HEK293 (cell line): ENCODE measurements around the gene BCR.

Source experiments
- CTCF ChIA-PET: fragments of 350-600 bp; formaldehyde crosslinking; extraction: SDS; loops from one replicate; lab custom pipeline; 2021; ENCODE audit warnings: antibody characterized with exemption; lab: Yijun Ruan, JAX
- POLR2A ChIA-PET: fragments of 300-600 bp; formaldehyde crosslinking; extraction: SDS; loops from one replicate; lab custom pipeline; 2020; ENCODE audit warnings: antibody characterized with exemption, inconsistent platforms; lab: Yijun Ruan, JAX
- H3K27ac ChIP-seq: fragments of 200-500 bp; sonication (Bioruptor generic); 2 replicates; pipeline ENCODE4 v1.5.1; 2014; ENCODE audit warnings: low read depth, low read length, control low read depth, inconsistent platforms; ENCODE audit errors: extremely low read depth
- H3K36me3 ChIP-seq, 2 experiments: fragments of 200-500 bp in 1 of 2; sonication (Bioruptor generic) in 1 of 2; 1 replicate in 1 of 2; 2 replicates in 1 of 2; pipeline ENCODE4 v1.5.1; 2014 to 2017; ENCODE audit warnings: inconsistent platforms in 2 of 2, low read length in 2 of 2; ENCODE audit not compliant: control insufficient read depth in 2 of 2, insufficient read depth in 1 of 2
- H3K4me1 ChIP-seq: fragments of 200-500 bp; sonication (Bioruptor generic); 2 replicates; pipeline ENCODE4 v1.5.1; 2014; ENCODE audit warnings: mild to moderate bottlenecking, low read length, inconsistent platforms; ENCODE audit not compliant: control insufficient read depth, insufficient read depth
- H3K4me3 ChIP-seq: 2 replicates; pipeline ENCODE4 v1.5.1; 2011; ENCODE audit warnings: low read depth, mild to moderate bottlenecking, control low read depth, low read length, moderate library complexity
- H3K9me3 ChIP-seq: fragments of 200-500 bp; sonication (Bioruptor generic); 2 replicates; pipeline ENCODE4 v1.5.1; 2014; ENCODE audit warnings: low read depth, low read length, inconsistent platforms; ENCODE audit not compliant: control insufficient read depth, insufficient read depth
- GLIS1 ChIP-seq: fragments of 450-650 bp; formaldehyde crosslinking; IDR thresholded peaks from 2 replicates; pipeline ENCODE4 v1.5.1; 2016; ENCODE audit warnings: missing biosample characterization, missing genetic modification characterization
- KLF7 ChIP-seq: fragments of 450-650 bp; formaldehyde crosslinking; IDR thresholded peaks from 2 replicates; pipeline ENCODE4 v1.5.1; 2016; ENCODE audit warnings: missing biosample characterization, missing genetic modification characterization, borderline replicate concordance
- PATZ1 ChIP-seq: fragments of 450-650 bp; formaldehyde crosslinking; IDR thresholded peaks from 2 replicates; pipeline ENCODE4 v1.5.1; 2016; ENCODE audit warnings: missing biosample characterization, missing genetic modification characterization
- PRDM10 ChIP-seq: fragments of 450-650 bp; formaldehyde crosslinking; IDR thresholded peaks from 2 replicates; pipeline ENCODE4 v1.5.1; 2016; ENCODE audit warnings: missing biosample characterization, missing genetic modification characterization
- SETDB1 ChIP-seq: IDR thresholded peaks from one replicate; pipeline ENCODE4 v1.6.1; 2017; ENCODE audit warnings: mild to moderate bottlenecking, low read length, moderate library complexity, mixed read lengths; ENCODE audit not compliant: insufficient read length
- ZIC2 ChIP-seq: fragments of 450-650 bp; formaldehyde crosslinking; IDR thresholded peaks from 2 replicates; pipeline ENCODE4 v1.5.1; 2016; ENCODE audit warnings: missing biosample characterization, missing genetic modification characterization
- ZNF157 ChIP-seq: fragments of 450-650 bp; formaldehyde crosslinking; IDR thresholded peaks from 2 replicates; pipeline ENCODE4 v1.5.1; 2016; ENCODE audit warnings: missing biosample characterization, missing genetic modification characterization
- ZNF2 ChIP-seq: fragments of 450-650 bp; formaldehyde crosslinking; IDR thresholded peaks from 2 replicates; pipeline ENCODE4 v1.5.1; 2016; ENCODE audit warnings: missing biosample characterization, missing genetic modification characterization
- ZNF221 ChIP-seq: fragments of 450-650 bp; formaldehyde crosslinking; IDR thresholded peaks from 2 replicates; pipeline ENCODE4 v1.5.1; 2017; ENCODE audit warnings: missing biosample characterization, missing genetic modification characterization, borderline replicate concordance
- ZNF26 ChIP-seq: fragments of 450-650 bp; formaldehyde crosslinking; IDR thresholded peaks from 2 replicates; pipeline ENCODE4 v1.5.1; 2016; ENCODE audit warnings: missing biosample characterization, missing genetic modification characterization
- ZNF404 ChIP-seq: fragments of 450-650 bp; formaldehyde crosslinking; IDR thresholded peaks from 2 replicates; pipeline ENCODE4 v1.5.1; 2017; ENCODE audit warnings: missing biosample characterization, missing genetic modification characterization
- ZNF548 ChIP-seq: fragments of 450-650 bp; formaldehyde crosslinking; IDR thresholded peaks from 2 replicates; pipeline ENCODE4 v1.5.1; 2016; ENCODE audit warnings: missing biosample characterization, missing genetic modification characterization
- ZNF560 ChIP-seq: fragments of 450-650 bp; formaldehyde crosslinking; IDR thresholded peaks from 2 replicates; pipeline ENCODE4 v1.5.1; 2017; ENCODE audit warnings: missing biosample characterization, missing genetic modification characterization, borderline replicate concordance
- ZNF677 ChIP-seq: fragments of 450-650 bp; IDR thresholded peaks from 2 replicates; pipeline ENCODE4 v1.5.0; 2018; ENCODE audit warnings: missing biosample characterization, mild to moderate bottlenecking, missing genetic modification characterization, moderate library complexity
- ZNF792 ChIP-seq: fragments of 450-650 bp; formaldehyde crosslinking; IDR thresholded peaks from 2 replicates; pipeline ENCODE4 v1.5.1; 2016; ENCODE audit warnings: missing biosample characterization, missing genetic modification characterization

BCR gene

GRCh38 chr22:23166841-23167616 is 13.3 kb upstream of the BCR start:
- H3K9me3 ChIP-seq: no peaks in the 10 kb centered on the region
- H3K27ac ChIP-seq: no peak overlapping the region
- H3K36me3 ChIP-seq: no peaks in the 10 kb centered on the region
- no peak overlapping the region for H3K4me3 ChIP-seq
- CTCF ChIA-PET: interaction anchor here (0.6 to 1.2 kb wide), 2 partner anchors 17 to 124 kb away, joined by 3 to 8 read pairs; no protein-coding TSS in a partner anchor
- H3K4me1 ChIP-seq: no peaks in the 10 kb centered on the region
- TF ChIP-seq KLF7 (tag by site-specific recombination) (no peak), ZIC2 (tag by site-specific recombination) (peak; percentile 78), SETDB1 (no peak), ZNF221 (tag by site-specific recombination) (no peak)
- POLR2A ChIA-PET: no interaction called here

- no peaks in the 10 kb centered on the region for H3K36me3 ChIP-seq
- H3K4me1 ChIP-seq: no peaks in the 10 kb centered on the region
- H3K9me3 ChIP-seq: no peaks in the 10 kb centered on the region
- H3K4me3 ChIP-seq: no peak overlapping the region
- POLR2A ChIA-PET: no interaction called here
- no peak overlapping the region for H3K27ac ChIP-seq
- CTCF ChIA-PET: interaction anchor here (1.2 to 1.6 kb wide), 2 partner anchors 113 to 122 kb away, joined by 6 to 8 read pairs; no protein-coding TSS in a partner anchor
- TF ChIP-seq ZNF560 (tag by site-specific recombination) (no peak), ZNF677 (tag by site-specific recombination) (no peak), GLIS1 (tag by site-specific recombination) (no peak), ZNF157 (tag by site-specific recombination) (no peak), ZNF2 (tag by site-specific recombination) (no peak)
These were observed 11.8 kb upstream of the BCR start for GRCh38 chr22:23168391-23169042.

GRCh38 chr22:23169043-23169406 is 11.3 kb upstream of the BCR start:
- no peak overlapping the region for H3K27ac ChIP-seq
- ChIA-PET POLR2A (no interaction called here), CTCF (interaction anchor here (0.7 to 1.6 kb wide), 2 partner anchors 113 to 123 kb away, joined by 3 to 6 read pairs; no protein-coding TSS in a partner anchor)
- H3K4me1 ChIP-seq: no peaks in the 10 kb centered on the region
- no peak overlapping the region for H3K4me3 ChIP-seq
- H3K36me3 ChIP-seq: no peaks in the 10 kb centered on the region
- no peaks in the 10 kb centered on the region for H3K9me3 ChIP-seq
- no peak for TF ChIP-seq PATZ1 (tag by site-specific recombination)
- TF ChIP-seq ZNF792: no peak
- TF ChIP-seq ZNF404 (tag by site-specific recombination): no peak
- TF ChIP-seq ZNF26 (tag by site-specific recombination): no peak
- no peak for TF ChIP-seq PRDM10 (tag by site-specific recombination)
- TF ChIP-seq ZNF548 (tag by site-specific recombination): no peak
